Endothelial cell of umbilical vein (primary cell): ENCODE measurements around the gene TUSC2. TPM values are rescaled to one million over a fixed set of nuclear protein-coding genes. Genes with fewer than 3 reads are reported as not detected.

Source experiments
- BruUV-seq: library from RNA; stranded (reverse); fragments of 400-500 nt; replicated peaks from 2 replicates; lab custom pipeline; 2021; lab: Mats Ljungman, UMichigan
- CTCF ChIA-PET: fragments of 300-600, 350-600 bp; sonication (Branson Sonifier 250); formaldehyde crosslinking; loops from one replicate; lab custom pipeline; 2021; ENCODE audit warnings: antibody characterized with exemption, inconsistent platforms; lab: Charles Lee
- POLR2A ChIA-PET: fragments of 300-600, 350-600 bp; sonication (Branson Sonifier 250); formaldehyde crosslinking; loops from one replicate; lab custom pipeline; 2021; ENCODE audit warnings: antibody characterized with exemption, inconsistent platforms; lab: Charles Lee
- DNase-seq: peaks from one replicate; pipeline ENCODE4 v3.0.0-alpha.2; 2011; ENCODE audit warnings: low read depth, low spot score
- FAIRE-seq: peaks from 2 replicates; lab custom pipeline; 2011; peaks lifted over from hg19 to GRCh38; lab: Jason Lieb, UNC
- H2AFZ ChIP-seq: 2 replicates; pipeline ENCODE4 v1.6.0; 2012; ENCODE audit warnings: low read depth, low read length, control low read depth, inconsistent platforms
- H3K27ac ChIP-seq: 2 replicates; pipeline ENCODE4 v1.5.1; 2011; ENCODE audit warnings: low read depth, mild to moderate bottlenecking, control low read depth, low read length, moderate library complexity; ENCODE audit not compliant: insufficient read depth
- H3K27me3 ChIP-seq, 2 experiments: 2 replicates each; pipeline versions ENCODE4 v1.6.0 to v1.6.1; 2011; ENCODE audit warnings: low read length in 2 of 2, mixed read lengths in 1 of 2; ENCODE audit not compliant: control insufficient read depth in 2 of 2, insufficient read depth in 2 of 2
- H3K36me3 ChIP-seq, 2 experiments: 2 replicates in 1 of 2; 3 replicates in 1 of 2; pipeline ENCODE4 v1.5.1; 2011; ENCODE audit warnings: low read length in 2 of 2, mild to moderate bottlenecking in 1 of 2, moderate library complexity in 1 of 2; ENCODE audit not compliant: control insufficient read depth in 2 of 2, insufficient read depth in 2 of 2; ENCODE audit errors: extremely low read depth in 1 of 2
- H3K4me1 ChIP-seq: 3 replicates; pipeline ENCODE4 v1.5.1; 2011; ENCODE audit warnings: mild to moderate bottlenecking, low read length; ENCODE audit not compliant: control insufficient read depth, insufficient read depth; ENCODE audit errors: extremely low read depth
- H3K4me2 ChIP-seq: 2 replicates; pipeline ENCODE4 v1.6.1; 2011; ENCODE audit warnings: low read length, control low read depth, mixed read lengths; ENCODE audit not compliant: insufficient read depth
- H3K4me3 ChIP-seq, 3 experiments: fragments of 200-600 bp in 1 of 3; sonication (generic), shearing (Covaris generic) in 1 of 3; replicated peaks in 1 of 3; 2 replicates each; pipeline ENCODE4 v1.5.1; 2011 to 2016; ENCODE audit warnings: control low read depth in 3 of 3, low read length in 3 of 3, mild to moderate bottlenecking in 2 of 3, inconsistent platforms in 1 of 3, low read depth in 1 of 3, moderate library complexity in 1 of 3; ENCODE audit not compliant: insufficient read depth in 1 of 3
- H3K79me2 ChIP-seq: 2 replicates; pipeline ENCODE4 v1.6.0; 2012; ENCODE audit warnings: low read length, inconsistent platforms; ENCODE audit not compliant: control insufficient read depth, insufficient read depth
- H3K9ac ChIP-seq: replicated peaks from 2 replicates; pipeline ENCODE3; 2011; ENCODE audit warnings: low read length, control low read depth; ENCODE audit not compliant: insufficient read depth; ENCODE audit errors: extremely low read depth
- H3K9me1 ChIP-seq: replicated peaks from 3 replicates; pipeline ENCODE4 v1.6.0; 2011; ENCODE audit warnings: mild to moderate bottlenecking, low read length; ENCODE audit not compliant: control insufficient read depth, insufficient read depth; ENCODE audit errors: extremely low read depth
- H3K9me3 ChIP-seq: replicated peaks from 2 replicates; pipeline ENCODE4 v1.5.1; 2012; ENCODE audit warnings: low read length, inconsistent platforms; ENCODE audit not compliant: control insufficient read depth, insufficient read depth
- H4K20me1 ChIP-seq: replicated peaks from 2 replicates; pipeline ENCODE3; 2011; ENCODE audit warnings: mild to moderate bottlenecking, low read length; ENCODE audit not compliant: control insufficient read depth, insufficient read depth; ENCODE audit errors: extremely low read depth
- EZH2 ChIP-seq: IDR thresholded peaks from 2 replicates; pipeline ENCODE4 v1.6.1; 2012; ENCODE audit warnings: borderline replicate concordance, low read depth, mild to moderate bottlenecking, moderate library complexity, low read length, inconsistent platforms; ENCODE audit not compliant: severe bottlenecking
- FOS ChIP-seq: IDR thresholded peaks from 2 replicates; pipeline ENCODE4 v1.6.1; 2011; ENCODE audit warnings: mild to moderate bottlenecking, low read length, moderate library complexity, borderline replicate concordance; ENCODE audit not compliant: insufficient read depth
- JUN ChIP-seq: IDR thresholded peaks from 2 replicates; pipeline ENCODE4 v1.6.1; 2011; ENCODE audit warnings: borderline replicate concordance, low read depth; ENCODE audit not compliant: insufficient read length, insufficient read depth
- MYC ChIP-seq: IDR thresholded peaks from one replicate; pipeline ENCODE4 v1.6.1; 2011; ENCODE audit warnings: mild to moderate bottlenecking, low read depth, low read length
- POLR2AphosphoS5 ChIP-seq: IDR thresholded peaks from 2 replicates; pipeline ENCODE4 v1.6.1; 2012; ENCODE audit warnings: low read depth, mild to moderate bottlenecking, control low read depth, low read length, moderate library complexity; ENCODE audit not compliant: insufficient read depth
- dilution Hi-C: fragments of 300-500 bp; cut with MboI; formaldehyde crosslinking; loops from one replicate; pipeline ENCODE4 v1.15.0; 2019; ENCODE audit warnings: low sequenced_read_pairs; ENCODE audit not compliant: extremely low pct_ligation_motif_present
- intact Hi-C: fragments of 100-400 bp; cut with micrococcal nuclease; formaldehyde crosslinking; loops from one replicate; pipeline ENCODE4 v1.10.0; 2022
- polyA plus RNA-seq, 4 experiments: library from polyadenylated mRNA; depleted of rRNA in 3 of 4; stranded (reverse) in 3 of 4; unstranded in 1 of 4; fragments of >200 nt; gene quantifications; 2 replicates each; pipeline versions ENCODE4 v1.2.1 to v1.2.3, GENCODE V29; 2011 to 2012; ENCODE audit warnings: missing spikeins in 1 of 4
- total RNA-seq: library from RNA; stranded (reverse); gene quantifications from 2 replicates; pipeline ENCODE4 v1.2.3, GENCODE V29; 2021

Gene TUSC2
- total and polyA plus RNA-seq, 2 donors (not counting 3 experiments of a cell fraction or from before 2014, with no cell fraction given), result 30.0 to 89.0 TPM

- Histone ChIP-seq H3K4me1 (peaks cover 45% of the 10 kb centered on the region), H3K36me3 (peaks cover 17 to 47% of the 10 kb centered on the region in 2 experiments), H3K9ac (no peak overlapping the region), H4K20me1 (no peaks in the 10 kb centered on the region), H3K27me3 (no peaks in the 10 kb centered on the region), H3K4me2 (no peak overlapping the region), H3K9me3 (no peaks in the 10 kb centered on the region), H3K27ac (peak overlapping the region; percentile 1), H3K79me2 (peaks cover 52% of the 10 kb centered on the region), H2AFZ (no peak overlapping the region), H3K4me3 (no peak overlapping the region), H3K9me1 (no peaks in the 10 kb centered on the region)
- intact Hi-C loops (no loop called here), dilution Hi-C loops (no loop called here)
- FAIRE-seq (peak; percentile 59), DNase-seq (no peak)
- ChIA-PET POLR2A (interaction anchor here (0.7 kb wide), 1 partner anchor 18 kb away, joined by 3 read pairs; the partner anchor contains the start of genes HYAL3 and NAA80), CTCF (interaction anchor here (0.8 to 1.7 kb wide), 3 partner anchors 11 to 18 kb away, joined by 3 to 6 read pairs (median 4); partner anchors contain the start of genes HYAL1, HYAL3 and NAA80)
- no TSS peak for BruUV-seq
- TF ChIP-seq JUN (no peak), POLR2AphosphoS5 (peak; percentile 6), EZH2 (no peak)
These were observed 10.7 kb downstream of the TUSC2 start for GRCh38 chr3:50317300-50317699.

GRCh38 chr3:50316657-50317242, 11.3 kb downstream of the TUSC2 start:
- ChIA-PET CTCF (interaction anchor here (0.8 to 1.6 kb wide), 2 partner anchors 11 to 17 kb away, joined by 4 to 6 read pairs; partner anchors contain the start of genes HYAL3 and NAA80), POLR2A (interaction anchor here (0.7 kb wide), 1 partner anchor 17 kb away, joined by 3 read pairs; the partner anchor contains the start of genes HYAL3 and NAA80)
- dilution Hi-C loops (no loop called here), intact Hi-C loops (no loop called here)
- BruUV-seq, result no TSS peak
- H3K4me1 ChIP-seq, result peaks cover 45% of the 10 kb centered on the region
- peaks cover 49% of the 10 kb centered on the region for H3K79me2 ChIP-seq
- no peak overlapping the region for H3K9ac ChIP-seq
- peak; percentile 41 for DNase-seq
- no peaks in the 10 kb centered on the region for H3K9me3 ChIP-seq
- TF ChIP-seq MYC (no peak), FOS (peak; percentile 33)
- no peak overlapping the region for H3K27ac ChIP-seq
- no peaks in the 10 kb centered on the region for H4K20me1 ChIP-seq
- peaks cover 17 to 47% of the 10 kb centered on the region in 2 experiments for H3K36me3 ChIP-seq
- no peak overlapping the region for H3K4me2 ChIP-seq
- no peaks in the 10 kb centered on the region for H3K27me3 ChIP-seq
- no peaks in the 10 kb centered on the region for H3K9me1 ChIP-seq
- no peak overlapping the region for H3K4me3 ChIP-seq
- peak; percentile 94 for FAIRE-seq
- no peak overlapping the region for H2AFZ ChIP-seq
